HG02840 (cell line): ENCODE results near the gene FAM124B.

Source experiments
- ATAC-seq: cut with Tn5 transposase; IDR thresholded peaks from one replicate; pipeline ENCODE4 v1.9.1; 2021; ENCODE audit warnings: mild to moderate bottlenecking, moderate library complexity, moderate number of reproducible peaks; ENCODE audit not compliant: unreplicated experiment, low FRiP score

FAM124B gene, protein sequence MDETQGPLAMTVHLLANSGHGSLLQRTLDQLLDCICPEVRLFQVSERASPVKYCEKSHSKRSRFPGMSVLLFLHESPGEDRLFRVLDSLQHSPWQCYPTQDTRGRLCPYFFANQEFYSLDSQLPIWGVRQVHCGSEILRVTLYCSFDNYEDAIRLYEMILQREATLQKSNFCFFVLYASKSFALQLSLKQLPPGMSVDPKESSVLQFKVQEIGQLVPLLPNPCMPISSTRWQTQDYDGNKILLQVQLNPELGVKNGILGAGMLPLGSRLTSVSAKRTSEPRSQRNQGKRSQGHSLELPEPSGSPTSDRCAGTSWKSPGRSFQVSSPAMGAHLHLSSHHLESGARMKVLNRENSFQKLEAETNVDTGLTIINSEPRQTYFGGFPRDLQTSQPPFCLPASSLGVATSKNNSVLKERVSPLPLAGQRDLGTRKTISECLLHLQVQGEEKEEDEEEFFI

GRCh38 chr2:224401641-224402342, at the start of gene FAM124B:
TSS of gene FAM124B (minus strand) at chr2:224402107. CDS start at chr2:224401768, 339 bp downstream.
- ATAC-seq: no peak

- ATAC-seq: no peak
Observed at GRCh38 chr2:224449212-224450147, 47.6 kb upstream of the FAM124B start.

DNA sequence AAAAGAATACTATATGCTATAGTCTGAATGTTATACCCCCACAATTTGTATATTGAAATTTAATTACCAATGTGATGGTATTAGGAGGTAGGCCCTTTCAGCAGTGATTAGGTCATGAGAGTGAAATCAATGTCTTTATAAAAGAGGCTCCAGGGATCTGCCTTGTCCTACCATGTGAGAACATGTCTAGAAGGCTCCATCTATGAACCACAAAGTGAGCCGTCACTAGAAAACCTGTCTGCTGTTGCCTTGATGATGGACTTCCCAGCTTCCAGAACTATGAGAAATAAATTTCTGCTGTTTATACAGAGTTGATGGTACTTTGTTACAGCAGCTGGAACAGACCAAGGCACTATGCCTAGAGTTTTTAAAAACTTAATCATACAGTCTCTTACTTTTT, 46.3 kb upstream of the FAM124B start:
- no peak for ATAC-seq

DNA sequence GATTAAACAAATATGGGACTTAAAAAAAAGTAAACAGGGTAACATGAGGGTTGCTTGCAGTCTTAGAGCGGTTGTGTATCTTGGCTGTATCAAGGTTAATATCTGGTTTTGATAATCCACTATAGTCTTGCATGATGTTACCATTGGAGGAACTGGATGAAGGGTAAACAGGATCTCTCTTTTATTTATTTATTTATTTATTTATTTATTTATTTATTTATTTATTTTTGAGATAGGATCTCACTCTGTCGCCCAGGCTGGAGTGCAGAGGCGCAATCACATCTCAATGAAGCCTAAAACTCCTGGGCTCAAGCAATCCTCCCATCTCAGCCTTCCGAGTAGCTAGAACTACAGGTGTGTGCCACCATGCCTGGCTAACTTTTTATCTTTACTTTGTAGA, 42.9 kb upstream of the FAM124B start:
- no peak for ATAC-seq

GRCh38 chr2:224444021-224444420, 42.1 kb upstream of the FAM124B start:
- ATAC-seq: no peak

DNA sequence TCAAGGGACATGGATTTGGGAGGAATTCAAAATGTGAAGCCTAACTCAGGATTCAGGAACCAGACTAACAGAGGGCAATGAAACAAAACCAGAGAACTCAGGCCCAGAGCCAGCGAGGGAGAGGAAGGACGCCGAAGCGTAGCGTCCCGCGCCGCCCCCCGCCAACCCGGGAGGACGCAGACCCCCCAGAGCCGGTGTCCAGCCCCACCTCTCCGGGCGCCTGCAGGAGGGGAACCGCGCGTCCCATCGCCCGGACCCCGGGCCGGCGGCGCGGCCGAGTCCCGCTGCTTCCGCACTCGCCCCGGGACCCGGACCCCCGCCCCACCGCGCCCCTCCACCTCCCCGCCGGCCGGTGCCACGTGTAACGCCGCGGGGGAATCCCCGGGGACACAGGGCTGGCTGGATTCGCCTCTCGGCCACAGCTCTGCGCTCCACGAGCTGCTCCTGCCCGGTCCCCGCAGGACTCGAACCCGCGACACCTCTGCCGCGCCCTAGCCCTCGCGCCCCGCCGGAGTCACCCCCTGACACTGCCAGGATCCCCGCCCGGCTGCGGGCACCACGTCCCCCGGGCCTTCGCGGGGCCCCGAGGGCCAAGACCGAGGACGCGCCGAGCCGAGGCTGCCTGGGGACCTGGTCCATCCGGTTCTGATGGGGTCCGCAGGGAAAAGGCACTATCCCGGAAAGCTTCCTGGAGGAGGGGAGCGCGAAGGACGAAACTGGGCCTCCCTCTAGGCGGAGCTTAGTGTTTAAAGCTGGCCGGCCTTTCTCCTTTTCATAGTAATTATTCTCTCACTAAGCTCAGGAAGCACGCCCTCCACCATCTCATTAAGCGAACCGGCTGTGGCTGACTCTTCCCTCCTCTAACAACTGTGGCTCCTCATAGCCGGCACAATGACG, 40.4 kb upstream of the FAM124B start:
- ATAC-seq: no peak

GRCh38 chr2:224440988-224441387, 39.1 kb upstream of the FAM124B start:
- no peak for ATAC-seq

GRCh38 chr2:224438726-224439125, 36.8 kb upstream of the FAM124B start:
- no peak for ATAC-seq

- ATAC-seq: no peak
Observed at GRCh38 chr2:224436634-224437033, 34.7 kb upstream of the FAM124B start.

DNA sequence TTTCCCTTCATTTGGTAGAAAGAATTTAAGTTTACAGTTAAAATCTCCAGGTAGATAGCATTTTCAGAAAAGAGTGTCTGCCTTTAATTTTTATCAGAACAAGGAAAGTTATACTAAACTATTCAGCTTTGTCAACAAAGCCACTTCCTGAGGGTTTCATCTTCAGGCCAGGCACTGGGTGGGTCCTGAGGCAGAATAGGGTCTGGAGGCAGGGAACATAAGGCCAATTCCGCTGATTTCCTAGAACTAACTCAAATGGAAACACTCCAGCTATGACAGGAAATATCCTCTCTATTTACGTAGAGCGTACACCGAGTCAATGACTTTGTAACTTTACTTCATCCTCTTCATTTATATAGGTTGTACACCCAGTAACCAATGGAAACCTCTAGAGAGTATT, 32.7 kb upstream of the FAM124B start:
- ATAC-seq: no peak

DNA sequence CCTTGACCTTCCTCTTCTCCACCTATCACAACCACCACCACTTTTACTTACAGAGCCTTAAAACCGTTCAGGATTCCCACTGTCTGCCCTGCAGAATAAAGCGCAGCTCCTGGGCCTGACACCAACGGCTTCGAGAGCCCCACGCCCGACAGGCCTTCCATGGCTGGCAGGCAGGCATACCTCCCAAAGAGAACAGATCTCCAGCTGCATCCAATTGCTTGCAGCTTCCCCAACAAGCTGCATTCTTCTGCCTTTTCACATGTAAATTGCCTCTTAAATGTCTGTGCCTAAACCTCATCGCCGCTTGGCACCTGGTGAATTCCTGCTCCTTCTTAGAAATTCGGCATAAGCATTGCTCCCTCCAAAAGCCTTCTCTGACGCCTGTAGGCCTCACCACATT, 31.5 kb upstream of the FAM124B start:
- ATAC-seq: no peak

DNA sequence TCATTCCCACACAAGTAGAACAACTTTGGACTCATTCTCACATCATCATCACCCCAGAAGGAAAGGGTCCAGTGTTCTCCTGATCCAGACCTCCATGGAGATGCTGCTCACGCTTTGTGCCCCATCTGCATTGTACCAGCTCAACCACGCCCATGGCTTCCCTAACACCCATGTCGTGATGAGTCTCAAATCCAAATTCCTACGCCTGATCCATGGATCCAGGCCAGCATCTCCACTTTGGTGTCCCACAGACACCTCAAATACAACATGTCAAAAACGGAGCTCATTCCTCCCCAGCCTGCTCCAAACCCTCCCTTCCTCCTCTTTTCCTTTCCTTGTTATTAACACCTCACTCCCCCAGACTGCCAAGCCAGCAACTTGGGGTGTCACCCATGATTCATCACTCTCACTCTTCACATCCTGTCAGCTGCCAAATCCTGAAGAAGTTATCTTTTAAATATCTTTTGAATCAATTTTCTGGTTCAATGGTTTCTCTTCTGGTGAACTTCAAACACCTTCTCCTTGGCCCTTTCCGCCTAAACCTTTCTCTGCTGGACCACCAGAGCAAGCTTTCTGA, 30.2 kb upstream of the FAM124B start:
- no peak for ATAC-seq

DNA sequence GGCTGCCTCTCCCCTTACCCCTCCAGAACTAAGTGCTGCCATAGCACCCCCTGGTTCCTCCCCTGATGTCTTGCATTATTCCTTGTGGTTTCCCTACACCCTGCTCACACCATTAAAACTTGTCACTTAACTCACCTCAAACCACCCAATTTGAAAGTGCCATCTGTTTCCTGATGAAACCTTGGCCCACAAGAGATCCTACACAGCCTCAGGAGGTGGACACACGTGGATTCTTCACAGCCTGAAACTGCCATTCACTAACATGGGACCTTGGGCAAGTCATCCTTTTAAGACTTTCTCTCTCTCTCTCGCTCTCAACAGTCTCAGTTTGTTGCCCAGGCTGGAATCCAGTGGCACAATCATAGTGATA, 27.5 kb upstream of the FAM124B start:
- no peak for ATAC-seq

- ATAC-seq: no peak
Observed at GRCh38 chr2:224428787-224429440, 27.0 kb upstream of the FAM124B start.

DNA sequence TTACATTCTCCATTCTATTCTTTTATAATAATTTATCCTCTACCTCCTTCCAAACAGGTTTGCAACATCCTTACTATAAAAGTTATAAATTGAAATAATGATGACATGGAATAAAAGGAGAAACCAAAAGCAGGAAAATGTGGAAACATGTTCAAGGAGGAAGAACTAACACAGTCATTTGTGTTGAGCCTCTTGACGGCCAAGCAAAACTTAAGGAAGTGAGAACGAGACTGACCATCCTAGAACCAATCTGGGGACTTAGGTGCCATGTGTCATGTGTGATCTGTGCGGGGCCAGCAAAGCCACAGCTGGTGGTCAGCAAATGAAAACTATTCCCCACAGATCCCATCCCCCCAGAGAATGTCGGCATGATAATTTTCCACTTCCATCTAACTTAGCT, 25.6 kb upstream of the FAM124B start:
- no peak for ATAC-seq

- ATAC-seq: no peak
Observed at GRCh38 chr2:224426656-224427055, 24.7 kb upstream of the FAM124B start.

GRCh38 chr2:224421065-224421464, 19.2 kb upstream of the FAM124B start:
- no peak for ATAC-seq

DNA sequence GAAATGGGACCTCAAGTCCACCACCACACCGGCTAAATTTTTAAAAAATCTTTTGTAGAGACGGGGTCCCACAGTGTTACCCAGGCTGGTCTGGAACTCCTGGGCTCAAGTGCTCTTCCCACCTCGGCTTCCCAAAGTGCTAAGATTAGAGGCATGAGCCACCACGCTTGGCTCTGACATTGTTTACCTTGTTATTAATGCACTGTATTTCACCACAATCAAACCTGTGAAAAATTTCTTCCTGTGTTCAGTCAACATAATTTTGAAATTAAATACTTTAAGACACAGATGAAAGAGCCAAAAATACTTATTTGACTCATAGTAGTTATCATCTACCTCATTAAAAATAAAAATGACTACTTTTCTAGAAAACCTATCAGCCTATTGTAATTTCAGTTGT, 16.0 kb upstream of the FAM124B start:
- no peak for ATAC-seq

GRCh38 chr2:224417361-224417729, 15.4 kb upstream of the FAM124B start:
- no peak for ATAC-seq
